Liver (tissue), 9 donors: ENCODE data around the gene GATA6. TPM values are rescaled to one million over a fixed set of nuclear protein-coding genes. Genes with fewer than 3 reads are reported as not detected.

ENCODE experiments used
- DNase-seq: peaks from one replicate; pipeline ENCODE4 v3.0.0-alpha.2; 2017; ENCODE audit warnings: low spot score
- H3K27ac ChIP-seq, 2 donors: one replicate each; pipeline ENCODE4 v1.7.0; 2013; ENCODE audit warnings: inconsistent platforms in 2 of 2, low read length in 2 of 2, control low read depth in 1 of 2, low read depth in 1 of 2, mild to moderate bottlenecking in 1 of 2
- H3K27me3 ChIP-seq, 4 donors: one replicate each; pipeline versions ENCODE4 v1.6.1 to v1.7.0; 2013; ENCODE audit warnings: low read length in 3 of 4, inconsistent platforms in 1 of 4, mild to moderate bottlenecking in 1 of 4, moderate library complexity in 1 of 4; ENCODE audit not compliant: control insufficient read depth in 4 of 4, insufficient read depth in 4 of 4
- H3K36me3 ChIP-seq, 4 donors: one replicate each; pipeline versions ENCODE4 v1.6.1 to v1.7.0; 2013; ENCODE audit warnings: low read length in 3 of 4, mild to moderate bottlenecking in 3 of 4, low read depth in 1 of 4, moderate library complexity in 1 of 4; ENCODE audit not compliant: control insufficient read depth in 4 of 4, insufficient read depth in 3 of 4
- H3K4me1 ChIP-seq, 4 donors: one replicate each; pipeline versions ENCODE4 v1.6.1 to v1.7.0; 2013; ENCODE audit warnings: low read length in 3 of 4, mild to moderate bottlenecking in 3 of 4, moderate library complexity in 1 of 4; ENCODE audit not compliant: control insufficient read depth in 4 of 4, insufficient read depth in 4 of 4
- H3K4me3 ChIP-seq, 3 donors: one replicate each; pipeline versions ENCODE4 v1.6.1 to v1.7.0; 2013; ENCODE audit warnings: low read length in 3 of 3, control low read depth in 1 of 3, low read depth in 1 of 3, mild to moderate bottlenecking in 1 of 3
- H3K9ac ChIP-seq, 2 donors: one replicate each; pipeline ENCODE4 v1.7.0; 2013; ENCODE audit warnings: low read length in 2 of 2, mild to moderate bottlenecking in 2 of 2, moderate library complexity in 2 of 2, control low read depth in 1 of 2, low read depth in 1 of 2
- H3K9me3 ChIP-seq, 4 donors: one replicate each; pipeline versions ENCODE4 v1.6.1 to v1.7.0; 2013; ENCODE audit warnings: low read length in 3 of 4; ENCODE audit not compliant: control insufficient read depth in 4 of 4
- ATF3 ChIP-seq: IDR thresholded peaks from 2 replicates; pipeline ENCODE4 v1.6.1; 2016; ENCODE audit warnings: antibody characterized with exemption
- CTCF ChIP-seq: fragments of 150-350 bp; IDR thresholded peaks from 2 replicates; pipeline ENCODE4 v1.5.1; 2017; ENCODE audit warnings: improper control_type of control experiment, low read depth, low read length; ENCODE audit not compliant: missing input control
- EGR1 ChIP-seq, 2 donors: IDR thresholded peaks; 2 replicates each; pipeline ENCODE4 v1.6.1; 2016 to 2018; ENCODE audit warnings: antibody characterized with exemption in 2 of 2, low read depth in 2 of 2
- FOXA1 ChIP-seq: IDR thresholded peaks from 2 replicates; pipeline ENCODE4 v1.6.1; 2016; ENCODE audit warnings: antibody characterized with exemption
- FOXA2 ChIP-seq: IDR thresholded peaks from 2 replicates; pipeline ENCODE4 v1.6.1; 2016; ENCODE audit warnings: antibody characterized with exemption
- GABPA ChIP-seq, 2 donors: IDR thresholded peaks in 1 of 2; conservative IDR thresholded peaks in 1 of 2; 2 replicates each; pipeline ENCODE4 v1.6.1; 2016; ENCODE audit warnings: antibody characterized with exemption in 2 of 2, mild to moderate bottlenecking in 1 of 2, moderate library complexity in 1 of 2
- HNF4A ChIP-seq, 2 donors: conservative IDR thresholded peaks; 2 replicates each; pipeline ENCODE4 v1.6.1; 2016; ENCODE audit warnings: antibody characterized with exemption in 2 of 2, mild to moderate bottlenecking in 2 of 2
- HNF4G ChIP-seq: IDR thresholded peaks from 2 replicates; pipeline ENCODE4 v1.6.1; 2016; ENCODE audit warnings: antibody characterized with exemption
- JUND ChIP-seq, 2 donors: IDR thresholded peaks; 2 replicates each; pipeline ENCODE4 v1.6.1; 2016; ENCODE audit warnings: antibody characterized with exemption in 2 of 2
- NR2F2 ChIP-seq: IDR thresholded peaks from 2 replicates; pipeline ENCODE4 v1.6.1; 2016; ENCODE audit warnings: antibody characterized with exemption
- RAD21 ChIP-seq, 2 donors: IDR thresholded peaks; 2 replicates each; pipeline ENCODE4 v1.6.1; 2016; ENCODE audit warnings: antibody characterized with exemption in 2 of 2, mild to moderate bottlenecking in 2 of 2
- RXRA ChIP-seq, 2 donors: IDR thresholded peaks; 2 replicates each; pipeline ENCODE4 v1.6.1; 2017 to 2018; ENCODE audit warnings: antibody characterized with exemption in 2 of 2, mild to moderate bottlenecking in 1 of 2
- SP1 ChIP-seq: IDR thresholded peaks from 2 replicates; pipeline ENCODE4 v1.6.1; 2018; ENCODE audit warnings: antibody characterized with exemption, mild to moderate bottlenecking
- TAF1 ChIP-seq: conservative IDR thresholded peaks from 2 replicates; pipeline ENCODE4 v1.6.1; 2016; ENCODE audit warnings: antibody characterized with exemption, mild to moderate bottlenecking
- YY1 ChIP-seq: IDR thresholded peaks from 2 replicates; pipeline ENCODE4 v1.6.1; 2016; ENCODE audit warnings: antibody characterized with exemption, mild to moderate bottlenecking
- ZBTB33 ChIP-seq: IDR thresholded peaks from 2 replicates; pipeline ENCODE4 v1.6.1; 2016; ENCODE audit warnings: antibody characterized with exemption
- WGBS: extraction: QIAGEN DNeasy Blood & Tissue Kit; methylation state at CpG from one replicate; pipeline ENCODE4 v1.1.7; 2013; 5-methylcytosine and 5-hydroxymethylcytosine counted together
- polyA plus RNA-seq, 2 donors: library from polyadenylated mRNA; stranded (reverse) in 1 of 2; unstranded in 1 of 2; fragments of 200-250 nt in 1 of 2; fragments of >200 nt in 1 of 2; fragmentation: Nextera tagmentation in 1 of 2; extraction: Ambion mirVana in 1 of 2; gene quantifications; one replicate each; pipeline versions ENCODE4 v1.2.1 to v1.2.3, GENCODE V29; 2013 to 2015
- total RNA-seq, 2 donors: library from RNA; depleted of rRNA; stranded (reverse); fragments of >200 nt; gene quantifications; one replicate each; pipeline ENCODE4 v1.2.3, GENCODE V29; 2014
- TF ChIP-seq, protein P1 (sequence below): IDR thresholded peaks from 2 replicates; pipeline ENCODE4 v1.6.1; 2016; ENCODE audit warnings: antibody characterized with exemption
- TF ChIP-seq, protein P2 (sequence below): IDR thresholded peaks from 2 replicates; pipeline ENCODE4 v1.6.1; 2016; ENCODE audit warnings: antibody characterized with exemption, mild to moderate bottlenecking
- donor health status: healthy.
- donor health status: healthy.
- donor health status: healthy.
- donor health status: healthy.
- donor health status: healthy.

The GATA6 gene
- total and polyA plus RNA-seq, 4 donors: 1.8 to 6.6 (median 4.9) TPM

GRCh38 chr18:22185771-22186386 is 16.5 kb downstream of the GATA6 start:
- H3K36me3 ChIP-seq: peaks cover 5 to 25% (median 15%) of the 10 kb centered on the region in 4 donors
- no peak overlapping the region for H3K4me3 ChIP-seq
- H3K9ac ChIP-seq: no peak overlapping the region
- no peaks in the 10 kb centered on the region for H3K4me1 ChIP-seq
- H3K9me3 ChIP-seq: no peaks in the 10 kb centered on the region
- H3K27me3 ChIP-seq: no peaks in the 10 kb centered on the region
- no peak for TF ChIP-seq NR2F2
- no peak for TF ChIP-seq RAD21 (IDR thresholded peaks at IDR 0.05)
- TF ChIP-seq FOXA2: no peak
- no peak for TF ChIP-seq HNF4A (conservative IDR thresholded peaks at IDR 0.05)
- TF ChIP-seq TAF1: no peak
- TF ChIP-seq, protein P1, sequence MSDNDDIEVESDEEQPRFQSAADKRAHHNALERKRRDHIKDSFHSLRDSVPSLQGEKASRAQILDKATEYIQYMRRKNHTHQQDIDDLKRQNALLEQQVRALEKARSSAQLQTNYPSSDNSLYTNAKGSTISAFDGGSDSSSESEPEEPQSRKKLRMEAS: no peak
- TF ChIP-seq JUND (IDR thresholded peaks at IDR 0.05): no peak
- TF ChIP-seq HNF4G: no peak
- TF ChIP-seq GABPA (IDR thresholded peaks at IDR 0.05 in 1 of 2, conservative IDR thresholded peaks at IDR 0.05 in 1 of 2): no peak
- no peak for TF ChIP-seq CTCF
- TF ChIP-seq RXRA (IDR thresholded peaks at IDR 0.05): no peak
- TF ChIP-seq YY1: no peak
- TF ChIP-seq EGR1 (IDR thresholded peaks at IDR 0.05; ENCODE audit: low read depth in 2 of 2): no peak
- peak overlapping the region in 1 of 2 donors; percentile 10 for H3K27ac ChIP-seq
- WGBS: 84% methylated on average over 10 of the region's 10 CpGs
- DNase-seq: no peak

GRCh38 chr18:22186484-22186971 is 17.1 kb downstream of the GATA6 start:
- Histone ChIP-seq H3K4me3 (no peak overlapping the region), H3K27ac (peak overlapping the region in 1 of 2 donors; percentile 19), H3K36me3 (peaks cover 5 to 25% (median 14%) of the 10 kb centered on the region in 4 donors), H3K9ac (no peak overlapping the region), H3K27me3 (no peaks in the 10 kb centered on the region), H3K9me3 (no peaks in the 10 kb centered on the region), H3K4me1 (no peaks in the 10 kb centered on the region)
- TF ChIP-seq, protein P1: no peak
- no peak for TF ChIP-seq ZBTB33
- no peak for TF ChIP-seq TAF1
- TF ChIP-seq HNF4A (conservative IDR thresholded peaks at IDR 0.05): no peak
- no peak for TF ChIP-seq JUND (IDR thresholded peaks at IDR 0.05)
- TF ChIP-seq ATF3: no peak
- TF ChIP-seq, protein P2, sequence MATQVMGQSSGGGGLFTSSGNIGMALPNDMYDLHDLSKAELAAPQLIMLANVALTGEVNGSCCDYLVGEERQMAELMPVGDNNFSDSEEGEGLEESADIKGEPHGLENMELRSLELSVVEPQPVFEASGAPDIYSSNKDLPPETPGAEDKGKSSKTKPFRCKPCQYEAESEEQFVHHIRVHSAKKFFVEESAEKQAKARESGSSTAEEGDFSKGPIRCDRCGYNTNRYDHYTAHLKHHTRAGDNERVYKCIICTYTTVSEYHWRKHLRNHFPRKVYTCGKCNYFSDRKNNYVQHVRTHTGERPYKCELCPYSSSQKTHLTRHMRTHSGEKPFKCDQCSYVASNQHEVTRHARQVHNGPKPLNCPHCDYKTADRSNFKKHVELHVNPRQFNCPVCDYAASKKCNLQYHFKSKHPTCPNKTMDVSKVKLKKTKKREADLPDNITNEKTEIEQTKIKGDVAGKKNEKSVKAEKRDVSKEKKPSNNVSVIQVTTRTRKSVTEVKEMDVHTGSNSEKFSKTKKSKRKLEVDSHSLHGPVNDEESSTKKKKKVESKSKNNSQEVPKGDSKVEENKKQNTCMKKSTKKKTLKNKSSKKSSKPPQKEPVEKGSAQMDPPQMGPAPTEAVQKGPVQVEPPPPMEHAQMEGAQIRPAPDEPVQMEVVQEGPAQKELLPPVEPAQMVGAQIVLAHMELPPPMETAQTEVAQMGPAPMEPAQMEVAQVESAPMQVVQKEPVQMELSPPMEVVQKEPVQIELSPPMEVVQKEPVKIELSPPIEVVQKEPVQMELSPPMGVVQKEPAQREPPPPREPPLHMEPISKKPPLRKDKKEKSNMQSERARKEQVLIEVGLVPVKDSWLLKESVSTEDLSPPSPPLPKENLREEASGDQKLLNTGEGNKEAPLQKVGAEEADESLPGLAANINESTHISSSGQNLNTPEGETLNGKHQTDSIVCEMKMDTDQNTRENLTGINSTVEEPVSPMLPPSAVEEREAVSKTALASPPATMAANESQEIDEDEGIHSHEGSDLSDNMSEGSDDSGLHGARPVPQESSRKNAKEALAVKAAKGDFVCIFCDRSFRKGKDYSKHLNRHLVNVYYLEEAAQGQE: no peak
- no peak for TF ChIP-seq RXRA (IDR thresholded peaks at IDR 0.05)
- TF ChIP-seq FOXA1: no peak
- no peak for TF ChIP-seq YY1
- TF ChIP-seq NR2F2: no peak
- TF ChIP-seq HNF4G: no peak
- no peak for TF ChIP-seq EGR1 (IDR thresholded peaks at IDR 0.05; ENCODE audit: low read depth in 2 of 2)
- no peak for TF ChIP-seq SP1
- WGBS: 84% methylated on average over 6 of the region's 6 CpGs
- no peak for DNase-seq
